ENCODE data around the gene GDF10. TPM values are rescaled to one million over a fixed set of nuclear protein-coding genes. Genes with fewer than 3 reads are reported as not detected.

The GDF10 gene
- total RNA-seq, 1 experiment from 2014 or later, result 0.20 TPM

GRCh38 chr10:47359101-47359500 lies 59.1 kb downstream of the GDF10 start:
- DNase-seq, result no peak
- Histone ChIP-seq H2BK120ac (ENCODE audit: low read depth, low read length, poor library complexity, severe bottlenecking) (no peak overlapping the region), H3K27ac (ENCODE audit: insufficient read length, low read depth, low read length) (no peak overlapping the region), H2AK5ac (ENCODE audit: insufficient read length, low read length) (no peak overlapping the region), H2BK12ac (ENCODE audit: insufficient read length, low read depth, low read length) (no peak overlapping the region), H3K14ac (ENCODE audit: insufficient read depth, low read length) (no peak overlapping the region), H3K27me3 (ENCODE audit: insufficient read depth, low read length) (no peaks in the 10 kb centered on the region), H2BK5ac (ENCODE audit: insufficient read length, low read length) (no peak overlapping the region), H3K23me2 (ENCODE audit: insufficient read length, low read depth, low read length, poor library complexity, severe bottlenecking) (no peaks in the 10 kb centered on the region), H3K56ac (ENCODE audit: insufficient read length, low read depth, low read length) (no peak overlapping the region), H4K8ac (replicated peaks; ENCODE audit: insufficient read length, low read depth, low read length) (no peak overlapping the region), H3K79me1 (ENCODE audit: insufficient read depth, low read depth, low read length, poor library complexity, severe bottlenecking) (no peaks in the 10 kb centered on the region), H3K9ac (ENCODE audit: extremely low read depth, insufficient read length, low read length) (no peak overlapping the region), H2AFZ (ENCODE audit: low read length) (no peak overlapping the region), H4K20me1 (ENCODE audit: control insufficient read depth, insufficient read depth, insufficient read length) (no peaks in the 10 kb centered on the region), H2BK20ac (ENCODE audit: low read depth, low read length, poor library complexity, severe bottlenecking) (no peak overlapping the region), H4K91ac (ENCODE audit: insufficient read length, low read depth, low read length) (no peak overlapping the region), H3K9me3 (ENCODE audit: control insufficient read depth, low read depth, low read length) (no peaks in the 10 kb centered on the region), H2BK15ac (ENCODE audit: low read depth, low read length) (no peak overlapping the region), H3K4me1 (ENCODE audit: insufficient read depth, low read length) (no peaks in the 10 kb centered on the region), H3K79me2 (ENCODE audit: insufficient read depth, low read length) (no peaks in the 10 kb centered on the region), H3K4ac (ENCODE audit: low read depth, low read length) (no peak overlapping the region), H3K18ac (ENCODE audit: insufficient read length, low read depth, low read length) (no peak overlapping the region), H3K4me2 (ENCODE audit: insufficient read depth, insufficient read length, low read length) (no peak overlapping the region), H3T11ph (ENCODE audit: low read length) (no peak overlapping the region), H4K5ac (ENCODE audit: insufficient read length, low read depth, low read length) (no peak overlapping the region), H3K23ac (ENCODE audit: insufficient read length, low read depth, low read length) (no peak overlapping the region)
- Mint-ChIP-seq H3K4me1 (peaks cover 7 to 11% of the 10 kb centered on the region in 2 experiments), H3K27me3 (ENCODE audit: low read depth) (no peaks in the 10 kb centered on the region), H3K27ac (peak overlapping the region in 1 of 3 experiments; percentile 7; a peak in 1 of 7 replicates), H3K4me3 (no peak overlapping the region), H3K36me3 (ENCODE audit: insufficient read depth in 1 of 3, low read depth in 3 of 3) (no peaks in the 10 kb centered on the region), H3K9me3 (no peaks in the 10 kb centered on the region)
- no peak for TF ChIP-seq CTCF (conservative IDR thresholded peaks at IDR 0.05)
- WGBS (ENCODE audit: extremely low coverage, insufficient read length, low lambda C conversion rate), result no CpG with 5 or more reads among the region's 2 CpGs
